ENCODE data around the gene TNRC6A.
"Not testable (repeated sequence)": the region's sequence is repeated elsewhere in the genome, so short reads cannot be mapped to it uniquely, and the experiment has no call there.

The TNRC6A gene

GRCh38 chr16:24761526-24761925 lies 32.1 kb downstream of the TNRC6A start:
- no peak for DNase-seq

GRCh38 chr16:24764916-24765315 lies 35.5 kb downstream of the TNRC6A start:
- DNase-seq: no peak

DNA sequence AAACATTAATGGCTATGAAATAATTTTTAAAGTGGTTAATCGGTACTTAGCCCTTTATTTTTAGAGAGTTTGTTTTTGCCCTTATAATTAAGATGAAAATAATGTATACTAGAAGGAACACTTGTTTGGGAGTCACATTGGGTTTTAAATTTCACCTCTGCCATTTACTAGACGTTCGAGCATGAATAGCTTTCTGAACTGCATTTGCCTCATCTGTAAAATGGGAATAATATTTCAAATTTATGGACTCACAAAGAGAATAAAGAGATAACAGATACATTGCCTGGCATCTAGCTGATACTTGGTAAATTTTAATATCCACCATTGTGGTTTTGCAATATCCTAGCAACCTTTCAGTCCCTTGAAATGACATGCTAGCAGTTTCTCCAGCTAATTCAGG lies 36.6 kb downstream of the TNRC6A start:
- no peak for DNase-seq

GRCh38 chr16:24769806-24770205 lies 40.4 kb downstream of the TNRC6A start:
- DNase-seq: no peak

GRCh38 chr16:24771132-24771778 lies 41.8 kb downstream of the TNRC6A start:
- DNase-seq: no peak

DNA sequence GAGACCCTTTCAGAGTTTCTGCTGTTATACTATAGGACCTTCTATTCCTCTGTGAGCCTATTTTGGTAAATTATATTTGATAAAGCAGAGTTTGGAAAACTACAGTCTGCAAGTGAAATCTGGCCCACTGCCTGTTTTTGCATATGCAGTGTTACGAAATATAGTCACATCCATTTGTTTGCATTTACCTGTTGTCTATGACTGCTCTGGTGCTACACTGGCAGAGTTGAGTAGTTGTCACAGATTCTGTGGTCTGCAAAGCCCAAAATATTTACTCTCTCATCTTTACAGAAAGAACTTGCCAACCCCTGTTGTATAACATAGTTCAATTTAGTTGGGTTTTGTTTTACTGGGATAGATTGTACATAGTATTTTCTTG lies 42.3 kb downstream of the TNRC6A start:
- DNase-seq: no peak

GRCh38 chr16:24773771-24774427 lies 44.4 kb downstream of the TNRC6A start:
- no peak for DNase-seq

GRCh38 chr16:24774510-24774909 lies 45.1 kb downstream of the TNRC6A start:
- DNase-seq: no peak

GRCh38 chr16:24775455-24775854 lies 46.0 kb downstream of the TNRC6A start:
- no peak for DNase-seq

- DNase-seq: no peak
Measured at GRCh38 chr16:24776501-24777220, 47.2 kb downstream of the TNRC6A start.

- DNase-seq: no peak
Measured at GRCh38 chr16:24778671-24779070, 49.2 kb downstream of the TNRC6A start.

DNA sequence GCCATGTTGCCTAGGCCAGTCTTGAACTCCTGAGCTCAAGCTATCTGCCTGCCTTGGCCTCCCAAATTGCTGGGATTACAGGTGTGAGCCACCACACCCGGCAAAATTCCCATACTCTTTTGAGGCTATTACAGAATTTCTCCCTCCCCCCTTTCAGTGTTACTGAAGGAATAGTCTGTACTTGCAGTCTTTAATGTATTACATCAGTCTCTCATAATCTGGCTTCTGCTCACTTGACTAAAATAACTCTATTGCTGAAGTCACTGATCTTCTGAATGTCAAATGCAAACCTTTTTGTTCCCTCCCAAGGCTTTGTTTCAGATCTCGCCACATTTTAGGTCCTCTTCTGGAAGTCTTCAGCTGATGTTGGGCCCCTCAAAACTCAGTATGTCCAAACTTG lies 51.8 kb downstream of the TNRC6A start:
- DNase-seq: no peak

- no peak for DNase-seq
Measured at GRCh38 chr16:24784121-24784520, 54.7 kb downstream of the TNRC6A start.

GRCh38 chr16:24789881-24790280 lies 60.4 kb downstream of the TNRC6A start:
- DNase-seq: no peak

DNA sequence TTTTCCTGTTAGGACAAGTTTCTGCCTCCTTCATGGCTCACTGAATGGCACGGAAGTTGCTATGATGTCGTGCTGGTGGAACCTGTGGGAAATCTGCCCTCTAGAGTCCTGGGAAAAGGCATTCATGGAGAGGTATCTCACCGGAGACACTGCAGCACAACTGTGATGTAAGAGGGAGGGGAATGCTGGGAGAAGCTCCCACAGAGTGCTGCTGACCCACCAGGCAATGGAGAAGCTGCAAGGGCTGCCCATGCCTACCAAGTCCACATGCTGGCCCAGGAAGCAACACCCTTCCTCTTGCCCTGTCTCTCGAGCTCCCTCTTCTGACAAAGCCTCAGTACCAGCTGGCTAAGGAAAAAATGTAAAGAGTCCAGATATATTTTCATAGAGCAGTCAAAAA lies 71.1 kb downstream of the TNRC6A start:
- DNase-seq: no peak

GRCh38 chr16:24801761-24802302 lies 72.4 kb downstream of the TNRC6A start:
- no peak for DNase-seq

DNA sequence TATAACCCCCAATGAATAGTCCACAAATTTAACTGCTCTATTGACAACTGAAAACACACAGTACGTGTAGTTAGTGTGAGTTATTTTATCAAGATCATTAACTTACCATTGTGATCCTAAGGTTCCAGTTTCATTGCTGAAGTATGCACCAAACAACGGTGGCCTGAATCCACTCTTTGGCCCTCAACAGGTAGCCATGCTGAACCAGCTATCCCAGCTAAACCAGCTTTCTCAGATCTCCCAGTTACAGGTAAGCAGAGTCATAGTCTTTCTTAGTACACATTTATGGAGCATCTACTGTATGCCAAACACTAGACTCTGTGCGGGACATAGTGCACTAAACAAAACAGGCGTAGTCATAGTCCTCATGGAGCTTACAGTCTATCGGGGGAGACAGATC lies 76.0 kb downstream of the TNRC6A start:
- no peak for DNase-seq

DNA sequence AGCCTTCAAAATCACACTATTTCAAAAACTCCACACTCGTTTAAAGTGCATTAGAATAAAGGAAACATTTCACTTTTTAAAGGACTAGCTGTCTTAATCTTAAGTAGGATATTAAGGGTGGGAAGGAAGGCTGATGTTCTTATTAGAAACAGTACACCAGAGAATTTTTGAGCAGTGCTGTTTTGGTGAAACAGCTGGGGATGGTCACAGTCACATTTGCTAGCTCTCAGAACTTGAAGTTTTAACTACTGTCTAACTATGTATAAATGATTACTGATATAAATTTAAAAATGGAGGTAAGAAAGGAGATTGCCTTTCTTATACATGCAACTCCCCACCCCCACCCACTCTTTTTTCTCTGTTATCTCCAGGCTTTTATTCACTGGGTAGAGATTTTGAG lies 77.8 kb downstream of the TNRC6A start:
- no peak for DNase-seq

GRCh38 chr16:24810951-24811843 lies 81.7 kb downstream of the TNRC6A start:
- DNase-seq: no peak

DNA sequence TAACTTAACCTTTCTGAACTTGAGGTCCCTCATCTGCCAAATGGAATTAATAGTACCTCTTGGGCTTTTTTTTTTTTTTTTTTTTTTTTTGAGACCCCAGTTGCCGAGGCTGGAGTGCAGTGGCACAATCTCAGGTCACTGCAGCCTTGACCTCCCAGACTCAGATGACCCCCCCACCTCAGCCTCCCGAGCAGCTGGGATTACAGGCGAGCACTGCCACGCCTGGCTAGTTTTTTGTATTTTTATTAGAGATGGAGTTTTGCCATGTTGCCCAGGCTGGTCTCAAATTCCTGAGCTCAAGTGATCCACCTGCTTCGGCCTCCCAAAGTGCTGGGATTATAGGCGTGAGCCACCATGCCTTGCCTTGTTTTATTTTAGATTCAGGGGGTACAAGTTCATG lies 83.4 kb downstream of the TNRC6A start:
- not testable (repeated sequence) for DNase-seq

DNA sequence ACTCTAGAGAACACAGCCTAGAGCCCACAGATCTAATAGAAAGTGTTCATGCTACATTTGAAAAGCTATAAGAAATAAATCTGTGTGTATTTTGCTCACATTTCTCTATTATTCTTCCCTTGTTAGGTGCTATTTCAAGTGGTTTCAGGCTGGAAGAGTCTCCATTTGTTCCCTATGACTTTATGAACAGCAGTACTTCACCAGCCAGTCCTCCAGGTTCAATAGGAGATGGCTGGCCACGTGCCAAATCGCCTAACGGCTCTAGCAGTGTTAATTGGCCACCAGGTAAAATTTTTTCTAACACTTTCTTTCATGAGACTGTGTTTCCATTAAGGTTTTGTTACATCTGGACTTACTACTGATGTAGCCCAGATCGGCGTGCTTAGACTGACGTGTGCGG lies 85.6 kb downstream of the TNRC6A start:
- DNase-seq: no peak

GRCh38 chr16:24816688-24817087 lies 87.2 kb downstream of the TNRC6A start:
- DNase-seq: no peak

DNA sequence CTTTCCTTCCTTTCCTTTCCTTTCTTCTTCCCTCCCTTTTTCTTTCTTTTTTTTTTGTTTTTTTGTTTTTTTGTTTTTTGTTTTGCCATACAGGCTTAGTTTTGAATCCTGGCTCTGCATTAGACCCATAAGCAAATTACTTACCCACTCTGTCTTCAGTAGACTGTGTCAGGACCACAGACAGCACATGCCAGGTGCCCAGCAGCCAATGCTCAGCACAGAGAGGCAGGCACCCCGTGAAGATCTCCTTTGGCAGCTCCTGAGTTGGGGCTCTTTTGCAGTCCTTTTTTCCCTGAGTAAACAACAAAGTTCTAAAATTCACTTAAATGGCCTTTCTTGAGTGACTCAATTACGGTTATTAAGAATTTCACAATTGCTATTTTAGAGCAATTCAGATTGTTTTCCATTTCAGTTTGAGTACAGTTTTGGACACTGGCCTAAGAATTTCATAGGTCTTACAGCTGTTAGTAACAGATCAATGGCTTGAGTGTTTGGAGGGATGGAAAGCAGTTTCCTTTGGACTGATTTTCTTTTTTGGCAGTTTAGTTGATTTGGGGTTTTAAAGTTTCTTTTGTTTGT lies 90.1 kb downstream of the TNRC6A start:
- DNase-seq: no peak

Data from NCI-H1436 treated with DMSO at 0.1 percent for 48 hours (cell line).